Breast epithelium (tissue), 3 donors: ENCODE results near the gene GABPB1.

Experiments used
- CTCF ChIP-seq, 3 donors: fragments of 450-650 bp; IDR thresholded peaks; one replicate each; pipeline ENCODE4 v1.5.1; 2016 to 2017; ENCODE audit warnings: antibody characterized with exemption in 3 of 3, mild to moderate bottlenecking in 3 of 3, moderate library complexity in 3 of 3
- POLR2A ChIP-seq: fragments of 450-650 bp; IDR thresholded peaks from one replicate; pipeline ENCODE4 v1.6.1; 2016; ENCODE audit warnings: antibody characterized with exemption, mild to moderate bottlenecking, moderate library complexity
- POLR2AphosphoS5 ChIP-seq, 3 donors: sonication (generic); formaldehyde crosslinking; IDR thresholded peaks; one replicate each; pipeline ENCODE4 v1.6.1; 2017; ENCODE audit warnings: antibody characterized with exemption in 3 of 3

GRCh38 chr15:50247819-50248655, 107.0 kb downstream of the GABPB1 start:
- no peak for TF ChIP-seq CTCF (IDR thresholded peaks at IDR 0.05)
- TF ChIP-seq POLR2A, result no peak
- TF ChIP-seq POLR2AphosphoS5 (IDR thresholded peaks at IDR 0.05), result no peak
